MCF 10A (cell line): ENCODE measurements around the gene GRIK1. TPM values are rescaled to one million over a fixed set of nuclear protein-coding genes. Genes with fewer than 3 reads are reported as not detected.

Experiments used
- BruUV-seq: library from RNA; stranded (reverse); fragments of 400-500 nt; replicated peaks from 2 replicates; lab custom pipeline; 2021; lab: Mats Ljungman, UMichigan
- CTCF ChIA-PET: fragments of 300-600 bp; sonication (Branson Sonifier 250); formaldehyde crosslinking; extraction: SDS; loops from one replicate; lab custom pipeline; 2021; ENCODE audit warnings: antibody characterized with exemption, inconsistent platforms; lab: Yijun Ruan, JAX
- POLR2A ChIA-PET: fragments of 300-600, 350-650 bp; sonication (Branson Sonifier 250); formaldehyde crosslinking; extraction: SDS; loops from one replicate; lab custom pipeline; 2020; ENCODE audit warnings: antibody characterized with exemption, inconsistent platforms; lab: Yijun Ruan, JAX
- DNase-seq: peaks from one replicate; pipeline ENCODE4 v3.0.0-alpha.2; 2018; ENCODE audit not compliant: unreplicated experiment
- H3K27ac Mint-ChIP-seq: one replicate; pipeline ENCODE4 v1.8.0; 2022; ENCODE audit warnings: mild to moderate bottlenecking, low read depth, mixed read lengths; ENCODE audit not compliant: unreplicated experiment
- H3K27me3 Mint-ChIP-seq: one replicate; pipeline ENCODE4 v1.8.0; 2022; ENCODE audit warnings: mixed read lengths; ENCODE audit not compliant: insufficient read depth, unreplicated experiment
- H3K36me3 Mint-ChIP-seq: one replicate; pipeline ENCODE4 v1.8.0; 2022; ENCODE audit warnings: mild to moderate bottlenecking, moderate library complexity, mixed read lengths; ENCODE audit not compliant: insufficient read depth, unreplicated experiment
- H3K4me1 Mint-ChIP-seq: one replicate; pipeline ENCODE4 v1.8.0; 2022; ENCODE audit warnings: mixed read lengths; ENCODE audit not compliant: insufficient read depth, unreplicated experiment
- H3K4me3 Mint-ChIP-seq: one replicate; pipeline ENCODE4 v1.8.0; 2022; ENCODE audit warnings: mild to moderate bottlenecking, moderate library complexity, mixed read lengths; ENCODE audit not compliant: unreplicated experiment
- H3K9me3 Mint-ChIP-seq: one replicate; pipeline ENCODE4 v1.8.0; 2022; ENCODE audit warnings: mixed read lengths; ENCODE audit not compliant: unreplicated experiment
- intact Hi-C: fragments of 100-400 bp; cut with micrococcal nuclease; formaldehyde crosslinking; loops from 2 replicates; pipeline ENCODE4 v1.14.1; 2022
- total RNA-seq: library from RNA; stranded (reverse); gene quantifications from 2 replicates; pipeline ENCODE4 v1.2.3, GENCODE V29; 2022
- TF ChIP-seq, protein P1 (sequence below): fragments of 200-600 bp; IDR thresholded peaks from one replicate; pipeline ENCODE4 v1.8.0; 2022; ENCODE audit warnings: antibody characterized with exemption, mild to moderate bottlenecking; ENCODE audit not compliant: unreplicated experiment

GRIK1 gene
- total RNA-seq, 1 experiment from 2014 or later, result not detected

DNA sequence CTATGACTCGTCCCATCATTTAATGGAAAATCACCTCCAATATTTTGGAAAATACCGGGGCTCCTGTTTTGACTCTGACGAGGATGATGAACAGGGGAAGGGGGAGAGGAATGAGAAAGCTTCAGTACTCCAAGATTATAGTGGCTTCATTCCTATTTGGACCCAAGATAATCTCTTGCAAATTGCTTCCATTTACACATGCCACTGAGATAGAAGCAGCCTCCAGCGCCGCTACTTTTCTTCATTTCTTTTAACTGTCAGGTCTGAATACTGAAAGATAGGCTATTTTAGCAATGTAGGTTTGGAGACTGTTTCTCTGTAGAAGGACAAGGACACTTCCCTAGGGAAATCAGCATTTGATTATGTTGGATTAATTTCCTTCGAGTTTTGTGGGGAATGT, 565 bp upstream of the GRIK1 start:
- Mint-ChIP-seq H3K9me3 (no peaks in the 10 kb centered on the region), H3K4me3 (peak overlapping the region; percentile 32), H3K36me3 (no peaks in the 10 kb centered on the region), H3K27me3 (peaks cover 65% of the 10 kb centered on the region), H3K4me1 (peaks cover 7% of the 10 kb centered on the region), H3K27ac (no peak overlapping the region)
- intact Hi-C loops, result loop anchor here (5.0 kb wide), 1 partner anchor 252 kb away; no protein-coding TSS in a partner anchor
- ChIA-PET CTCF (no interaction called here), POLR2A (no interaction called here)
- no TSS peak for BruUV-seq
- TF ChIP-seq, protein P1, sequence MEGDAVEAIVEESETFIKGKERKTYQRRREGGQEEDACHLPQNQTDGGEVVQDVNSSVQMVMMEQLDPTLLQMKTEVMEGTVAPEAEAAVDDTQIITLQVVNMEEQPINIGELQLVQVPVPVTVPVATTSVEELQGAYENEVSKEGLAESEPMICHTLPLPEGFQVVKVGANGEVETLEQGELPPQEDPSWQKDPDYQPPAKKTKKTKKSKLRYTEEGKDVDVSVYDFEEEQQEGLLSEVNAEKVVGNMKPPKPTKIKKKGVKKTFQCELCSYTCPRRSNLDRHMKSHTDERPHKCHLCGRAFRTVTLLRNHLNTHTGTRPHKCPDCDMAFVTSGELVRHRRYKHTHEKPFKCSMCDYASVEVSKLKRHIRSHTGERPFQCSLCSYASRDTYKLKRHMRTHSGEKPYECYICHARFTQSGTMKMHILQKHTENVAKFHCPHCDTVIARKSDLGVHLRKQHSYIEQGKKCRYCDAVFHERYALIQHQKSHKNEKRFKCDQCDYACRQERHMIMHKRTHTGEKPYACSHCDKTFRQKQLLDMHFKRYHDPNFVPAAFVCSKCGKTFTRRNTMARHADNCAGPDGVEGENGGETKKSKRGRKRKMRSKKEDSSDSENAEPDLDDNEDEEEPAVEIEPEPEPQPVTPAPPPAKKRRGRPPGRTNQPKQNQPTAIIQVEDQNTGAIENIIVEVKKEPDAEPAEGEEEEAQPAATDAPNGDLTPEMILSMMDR, result no peak
- no peak for DNase-seq

- intact Hi-C loops, result no loop called here
- ChIA-PET CTCF (no interaction called here), POLR2A (no interaction called here)
- no peak for DNase-seq
- H3K27ac Mint-ChIP-seq, result no peak overlapping the region
- H3K4me1 Mint-ChIP-seq, result peaks cover 7% of the 10 kb centered on the region
- TF ChIP-seq, protein P1, result no peak
- peak overlapping the region; percentile 32 for H3K4me3 Mint-ChIP-seq
- no TSS peak for BruUV-seq
- peaks cover 65% of the 10 kb centered on the region for H3K27me3 Mint-ChIP-seq
- no peaks in the 10 kb centered on the region for H3K9me3 Mint-ChIP-seq
- H3K36me3 Mint-ChIP-seq, result no peaks in the 10 kb centered on the region
Measured at GRCh38 chr21:29939104-29939923, 482 bp downstream of the GRIK1 start.

GRCh38 chr21:29938776-29939103, 1.1 kb downstream of the GRIK1 start:
- no peaks in the 10 kb centered on the region for H3K36me3 Mint-ChIP-seq
- intact Hi-C loops, result no loop called here
- CTCF ChIA-PET, result no interaction called here
- no TSS peak for BruUV-seq
- H3K4me1 Mint-ChIP-seq, result peaks cover 7% of the 10 kb centered on the region
- H3K27me3 Mint-ChIP-seq, result peaks cover 60% of the 10 kb centered on the region
- TF ChIP-seq, protein P1, result no peak
- no peak overlapping the region for H3K27ac Mint-ChIP-seq
- no peaks in the 10 kb centered on the region for H3K9me3 Mint-ChIP-seq
- DNase-seq, result no peak
- POLR2A ChIA-PET, result no interaction called here
- H3K4me3 Mint-ChIP-seq, result no peak overlapping the region

- Mint-ChIP-seq H3K4me3 (no peak overlapping the region), H3K27me3 (peaks cover 12% of the 10 kb centered on the region), H3K9me3 (no peaks in the 10 kb centered on the region), H3K36me3 (no peaks in the 10 kb centered on the region), H3K4me1 (no peaks in the 10 kb centered on the region), H3K27ac (no peak overlapping the region)
- CTCF ChIA-PET, result interaction anchor here (0.6 kb wide), 2 partner anchors 20 to 249 kb away, joined by 3 read pairs; no protein-coding TSS in a partner anchor
- BruUV-seq, result no TSS peak
- intact Hi-C loops, result no loop called here
- no peak for DNase-seq
- POLR2A ChIA-PET, result no interaction called here
- TF ChIP-seq, protein P1, result no peak
Measured at GRCh38 chr21:29933088-29933487, 6.7 kb downstream of the GRIK1 start.
